Tibial artery (tissue), 4 donors: ENCODE results near the gene LETM1.
A peak's percentile ranks its signal among the peaks of the same experiment; 100 is the strongest.
"Not testable (repeated sequence)": the region's sequence is repeated elsewhere in the genome, so short reads cannot be mapped to it uniquely, and the experiment has no call there.

Experiments
- DNase-seq, 2 donors: peaks; one replicate each; pipeline ENCODE4 v3.0.0-alpha.2; 2019
- H3K27ac ChIP-seq, 2 donors: fragments of 200-600 bp; sonication (generic) in 1 of 2; 1 replicate in 1 of 2; 2 replicates in 1 of 2; pipeline ENCODE4 v1.5.1; 2018 to 2019; ENCODE audit warnings: mild to moderate bottlenecking in 1 of 2
- H3K27me3 ChIP-seq, 2 donors: fragments of 200-600 bp; sonication (generic) in 1 of 2; one replicate each; pipeline versions ENCODE4 v1.5.1 to v1.6.0; 2016 to 2019
- H3K36me3 ChIP-seq, 3 donors: fragments of 200-600 bp; sonication (generic) in 2 of 3; one replicate each; pipeline ENCODE4 v1.5.1; 2016 to 2019; ENCODE audit warnings: mild to moderate bottlenecking in 2 of 3
- H3K4me1 ChIP-seq, 4 donors: fragments of 200-600 bp; sonication (generic) in 2 of 4; 1 replicate in 3 of 4; 2 replicates in 1 of 4; pipeline ENCODE4 v1.5.1; 2016 to 2019
- H3K4me3 ChIP-seq, 2 donors: fragments of 200-600 bp; sonication (generic) in 1 of 2; 1 replicate in 1 of 2; 2 replicates in 1 of 2; pipeline ENCODE4 v1.5.1; 2018 to 2019; ENCODE audit warnings: mild to moderate bottlenecking in 2 of 2
- H3K9me3 ChIP-seq, 3 donors: fragments of 200-600 bp; sonication (generic) in 1 of 3; one replicate each; pipeline ENCODE4 v1.5.1; 2016 to 2019
- CTCF ChIP-seq, 2 experiments: fragments of 200-600 bp in 1 of 2; fragments of 450-650 bp in 1 of 2; IDR thresholded peaks; one replicate each; pipeline ENCODE4 v1.5.1; 2017 to 2019; ENCODE audit warnings: antibody characterized with exemption in 2 of 2, mild to moderate bottlenecking in 1 of 2, moderate library complexity in 1 of 2
- intact Hi-C: fragments of 100-400 bp; cut with DNase I; formaldehyde crosslinking; loops from one replicate; pipeline ENCODE4 v1.15.0; 2023; ENCODE audit warnings: low total_unique reads

The LETM1 gene

GRCh38 chr4:1851575-1852410 is 4.2 kb downstream of the LETM1 start:
- no peak for DNase-seq
- Histone ChIP-seq H3K27ac (no peak overlapping the region), H3K36me3 (peaks cover 7 to 17% (median 8%) of the 10 kb centered on the region in 3 donors), H3K9me3 (no peaks in the 10 kb centered on the region), H3K4me1 (peaks cover 3 to 23% (median 13%) of the 10 kb centered on the region in 4 donors), H3K27me3 (no peaks in the 10 kb centered on the region), H3K4me3 (no peak overlapping the region)
- intact Hi-C loops = loop anchor here (10.0 kb wide), 1 partner anchor 53 kb away; no protein-coding TSS in a partner anchor
- no peak for TF ChIP-seq CTCF (IDR thresholded peaks at IDR 0.05)

GRCh38 chr4:1851160-1851559 is 4.8 kb downstream of the LETM1 start:
- Histone ChIP-seq H3K9me3 (no peaks in the 10 kb centered on the region), H3K27ac (no peak overlapping the region), H3K4me3 (no peak overlapping the region), H3K27me3 (no peaks in the 10 kb centered on the region), H3K4me1 (peaks cover 3 to 18% (median 12%) of the 10 kb centered on the region in 4 donors), H3K36me3 (peaks cover 11 to 21% (median 13%) of the 10 kb centered on the region in 3 donors)
- no peak for TF ChIP-seq CTCF (IDR thresholded peaks at IDR 0.05)
- intact Hi-C loops = loop anchor here (10.0 kb wide), 1 partner anchor 54 kb away; no protein-coding TSS in a partner anchor
- DNase-seq = no peak

GRCh38 chr4:1850276-1850675 is 5.7 kb downstream of the LETM1 start:
- intact Hi-C loops = loop anchor here (10.0 kb wide), 1 partner anchor 55 kb away; no protein-coding TSS in a partner anchor
- TF ChIP-seq CTCF (IDR thresholded peaks at IDR 0.05) = no peak
- Histone ChIP-seq H3K27me3 (no peaks in the 10 kb centered on the region), H3K27ac (no peak overlapping the region), H3K36me3 (peaks cover 19 to 28% (median 21%) of the 10 kb centered on the region in 3 donors), H3K4me1 (peaks cover 2 to 17% (median 11%) of the 10 kb centered on the region in 4 donors), H3K4me3 (no peak overlapping the region), H3K9me3 (no peaks in the 10 kb centered on the region)
- DNase-seq = no peak

- H3K27me3 ChIP-seq = no peaks in the 10 kb centered on the region
- no peaks in the 10 kb centered on the region for H3K9me3 ChIP-seq
- intact Hi-C loops = no loop called here
- H3K4me3 ChIP-seq = no peak overlapping the region
- TF ChIP-seq CTCF (IDR thresholded peaks at IDR 0.05) = no peak
- peaks cover 27 to 53% (median 28%) of the 10 kb centered on the region in 3 donors for H3K36me3 ChIP-seq
- DNase-seq = no peak
- H3K4me1 ChIP-seq = peaks cover 0 to 17% (median 0%) of the 10 kb centered on the region in 4 donors
- no peak overlapping the region for H3K27ac ChIP-seq
These were observed 9.4 kb downstream of the LETM1 start for GRCh38 chr4:1846580-1846979.

GRCh38 chr4:1844618-1845017 is 11.3 kb downstream of the LETM1 start:
- H3K27me3 ChIP-seq, H3K27ac ChIP-seq, DNase-seq, H3K9me3 ChIP-seq, H3K4me3 ChIP-seq, intact Hi-C loops: not testable (repeated sequence)
- Histone ChIP-seq H3K36me3 (peaks cover 45 to 73% (median 48%) of the 10 kb centered on the region in 3 donors), H3K4me1 (peaks cover 0 to 17% (median 0%) of the 10 kb centered on the region in 4 donors)

- no peaks in the 10 kb centered on the region for H3K27me3 ChIP-seq
- intact Hi-C loops = no loop called here
- peaks cover 53 to 80% (median 55%) of the 10 kb centered on the region in 3 donors for H3K36me3 ChIP-seq
- H3K4me1 ChIP-seq = peaks cover 0 to 17% (median 0%) of the 10 kb centered on the region in 4 donors
- no peak overlapping the region for H3K27ac ChIP-seq
- H3K9me3 ChIP-seq = no peaks in the 10 kb centered on the region
- DNase-seq = peak; percentile 55 to 76
- no peak overlapping the region for H3K4me3 ChIP-seq
- TF ChIP-seq CTCF (IDR thresholded peaks at IDR 0.05) = no peak
These were observed 12.1 kb downstream of the LETM1 start for GRCh38 chr4:1843852-1844251.
